Chondrocyte (in vitro differentiated cells): ENCODE data around the gene RHOC. TPM values are rescaled to one million over a fixed set of nuclear protein-coding genes. Genes with fewer than 3 reads are reported as not detected.

ENCODE experiments used
- DNase-seq: peaks from one replicate; pipeline ENCODE4 v3.0.0; 2021; ENCODE audit warnings: mixed read lengths, low spot score
- H3K27ac Mint-ChIP-seq: one replicate; pipeline ENCODE4 v1.8.0; 2021; ENCODE audit warnings: mild to moderate bottlenecking, moderate library complexity, mixed read lengths; ENCODE audit not compliant: unreplicated experiment
- H3K27me3 Mint-ChIP-seq: 2 replicates; pipeline ENCODE4 v1.8.0; 2021; ENCODE audit warnings: low read depth, mixed read lengths
- H3K36me3 Mint-ChIP-seq: 2 replicates; pipeline ENCODE4 v1.8.0; 2021; ENCODE audit warnings: low read depth, mixed read lengths
- H3K4me1 Mint-ChIP-seq: 2 replicates; pipeline ENCODE4 v1.8.0; 2021; ENCODE audit warnings: low read depth, mild to moderate bottlenecking, mixed read lengths
- H3K4me3 Mint-ChIP-seq: one replicate; pipeline ENCODE4 v1.8.0; 2021; ENCODE audit warnings: mild to moderate bottlenecking, moderate library complexity, mixed read lengths; ENCODE audit not compliant: unreplicated experiment
- H3K9me3 Mint-ChIP-seq: 2 replicates; pipeline ENCODE4 v1.8.0; 2021; ENCODE audit warnings: low read depth, mixed read lengths
- total RNA-seq: library from RNA; stranded (reverse); gene quantifications from 3 replicates; pipeline ENCODE4 v1.2.1, GENCODE V29; 2021
- TF ChIP-seq, protein P1 (sequence below): fragments of 200-600 bp; sonication (generic); IDR thresholded peaks from 2 replicates; pipeline ENCODE4 v1.5.0; 2021; ENCODE audit warnings: antibody characterized with exemption, mild to moderate bottlenecking, moderate library complexity

The RHOC gene
- total RNA-seq, 1 donor from 2014 or later: 446 TPM

DNA sequence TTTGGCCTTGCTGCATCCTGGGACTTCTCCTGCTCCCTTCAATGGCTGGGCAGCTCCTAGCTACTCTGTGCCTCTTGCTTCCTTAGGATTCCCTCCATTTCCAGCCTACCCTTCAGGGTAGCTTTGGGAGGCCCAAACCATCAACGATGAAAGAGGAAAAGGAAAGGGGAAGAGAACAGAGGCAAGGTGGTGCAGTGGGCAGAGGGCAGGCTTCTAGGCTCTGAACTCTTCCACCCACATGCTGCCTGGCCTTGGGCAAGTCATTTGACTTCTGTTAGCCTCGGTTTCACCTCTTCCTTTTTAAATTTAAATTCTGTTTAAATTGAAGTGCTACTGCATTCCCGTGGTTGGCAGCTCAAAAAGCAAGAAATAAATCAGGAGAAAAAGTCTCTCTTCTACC lies 13.9 kb upstream of the RHOC start:
- Mint-ChIP-seq H3K27me3 (peaks cover 3% of the 10 kb centered on the region), H3K4me3 (no peak overlapping the region), H3K4me1 (peaks cover 21% of the 10 kb centered on the region), H3K9me3 (no peaks in the 10 kb centered on the region), H3K27ac (no peak overlapping the region), H3K36me3 (no peaks in the 10 kb centered on the region)
- no peak for DNase-seq
- TF ChIP-seq, protein P1, sequence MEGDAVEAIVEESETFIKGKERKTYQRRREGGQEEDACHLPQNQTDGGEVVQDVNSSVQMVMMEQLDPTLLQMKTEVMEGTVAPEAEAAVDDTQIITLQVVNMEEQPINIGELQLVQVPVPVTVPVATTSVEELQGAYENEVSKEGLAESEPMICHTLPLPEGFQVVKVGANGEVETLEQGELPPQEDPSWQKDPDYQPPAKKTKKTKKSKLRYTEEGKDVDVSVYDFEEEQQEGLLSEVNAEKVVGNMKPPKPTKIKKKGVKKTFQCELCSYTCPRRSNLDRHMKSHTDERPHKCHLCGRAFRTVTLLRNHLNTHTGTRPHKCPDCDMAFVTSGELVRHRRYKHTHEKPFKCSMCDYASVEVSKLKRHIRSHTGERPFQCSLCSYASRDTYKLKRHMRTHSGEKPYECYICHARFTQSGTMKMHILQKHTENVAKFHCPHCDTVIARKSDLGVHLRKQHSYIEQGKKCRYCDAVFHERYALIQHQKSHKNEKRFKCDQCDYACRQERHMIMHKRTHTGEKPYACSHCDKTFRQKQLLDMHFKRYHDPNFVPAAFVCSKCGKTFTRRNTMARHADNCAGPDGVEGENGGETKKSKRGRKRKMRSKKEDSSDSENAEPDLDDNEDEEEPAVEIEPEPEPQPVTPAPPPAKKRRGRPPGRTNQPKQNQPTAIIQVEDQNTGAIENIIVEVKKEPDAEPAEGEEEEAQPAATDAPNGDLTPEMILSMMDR: no peak

DNA sequence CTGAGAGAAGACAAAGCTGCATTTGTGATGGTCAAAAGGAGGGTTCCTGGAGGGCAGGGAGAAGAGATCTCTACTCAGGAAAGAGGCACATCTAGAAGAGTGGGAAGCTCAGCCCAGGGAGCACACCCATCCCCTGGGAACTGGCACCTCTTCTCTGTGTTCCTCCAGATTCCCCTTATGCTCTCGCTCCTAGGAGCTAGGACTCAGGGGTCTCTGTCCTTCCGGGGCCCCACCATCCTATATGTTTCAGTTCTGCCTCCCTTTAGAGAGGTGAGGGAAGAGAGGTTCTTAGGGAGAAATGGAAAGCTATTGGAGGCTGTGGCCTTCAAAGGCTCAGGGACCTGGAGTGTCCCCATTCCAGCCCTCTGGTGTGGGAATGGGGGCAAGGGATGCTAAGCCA lies 12.8 kb upstream of the RHOC start:
- no peak for DNase-seq
- Mint-ChIP-seq H3K36me3 (no peaks in the 10 kb centered on the region), H3K4me1 (peaks cover 25% of the 10 kb centered on the region), H3K9me3 (no peaks in the 10 kb centered on the region), H3K27me3 (peaks cover 3% of the 10 kb centered on the region), H3K4me3 (no peak overlapping the region), H3K27ac (no peak overlapping the region)
- TF ChIP-seq, protein P1: no peak

DNA sequence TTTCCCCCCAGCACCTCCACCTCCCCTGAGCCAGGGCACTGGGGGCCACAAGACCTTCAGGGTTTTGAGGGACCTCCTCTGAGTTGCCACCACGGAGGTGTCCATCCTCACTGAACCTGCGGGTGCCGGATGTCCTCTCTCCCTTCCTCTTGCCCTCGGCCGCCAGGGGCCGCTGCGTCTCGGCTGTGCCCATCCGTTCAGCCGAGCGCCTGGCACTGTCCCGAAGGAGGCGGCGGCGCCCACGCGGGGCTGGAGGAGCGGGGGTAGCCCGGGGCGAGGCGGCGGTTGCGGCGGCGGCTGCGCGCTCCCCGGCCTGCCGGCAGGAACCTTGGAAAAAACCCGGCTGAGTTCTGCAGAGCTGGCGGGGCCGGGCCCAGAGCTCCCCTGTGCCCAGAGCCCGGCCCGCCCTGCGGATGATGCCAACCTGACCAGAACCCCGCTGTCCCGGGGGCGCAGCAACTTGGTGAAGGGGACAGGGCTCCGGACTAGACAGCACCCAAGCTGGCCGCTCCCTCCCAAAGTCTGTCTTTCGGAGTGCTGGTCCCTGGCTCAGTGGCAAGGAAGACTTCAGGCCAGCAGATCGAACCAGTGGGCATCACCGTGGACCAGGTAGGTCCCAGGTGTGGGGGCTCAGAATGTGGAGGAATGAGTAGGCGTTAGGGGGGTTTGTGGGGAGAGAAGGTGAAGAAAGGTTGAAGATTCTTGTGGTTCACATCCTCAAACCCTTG lies 11.9 kb upstream of the RHOC start:
- no peaks in the 10 kb centered on the region for H3K9me3 Mint-ChIP-seq
- H3K27ac Mint-ChIP-seq: no peak overlapping the region
- peak; percentile 96 for DNase-seq
- TF ChIP-seq, protein P1: peak; percentile 94
- H3K27me3 Mint-ChIP-seq: peaks cover 3% of the 10 kb centered on the region
- peaks cover 28% of the 10 kb centered on the region for H3K4me1 Mint-ChIP-seq
- H3K36me3 Mint-ChIP-seq: no peaks in the 10 kb centered on the region
- peak overlapping the region; percentile 52 for H3K4me3 Mint-ChIP-seq

DNA sequence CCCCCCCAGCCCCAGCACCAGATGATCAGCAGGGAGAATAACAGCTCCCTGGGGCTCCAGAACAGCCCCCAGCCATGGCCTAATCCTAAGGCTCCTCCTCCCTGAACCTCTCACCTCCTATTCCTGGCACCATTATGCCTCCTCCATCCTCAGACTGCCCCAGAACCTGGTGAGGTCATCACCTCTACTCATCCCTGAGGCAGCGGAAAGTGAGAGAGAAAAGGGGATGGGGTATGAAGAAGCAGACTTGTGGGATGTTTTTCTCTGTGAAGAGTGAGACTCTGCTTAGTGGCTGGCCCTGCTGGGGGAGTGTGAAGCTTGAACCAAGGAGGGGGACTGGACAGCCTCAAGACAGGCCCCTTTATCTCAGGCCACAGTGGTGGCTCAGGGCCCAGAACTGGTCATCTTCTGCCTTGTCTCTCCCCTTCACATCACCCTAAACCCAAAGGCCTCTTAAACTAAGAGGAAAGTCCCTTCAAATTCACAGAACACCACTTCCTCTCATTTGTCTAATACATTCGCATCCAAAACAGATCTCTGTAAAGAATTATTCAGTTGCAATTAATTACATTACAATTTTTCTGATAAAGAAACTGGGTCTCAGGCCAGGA lies 10.4 kb upstream of the RHOC start:
- no peak overlapping the region for H3K4me3 Mint-ChIP-seq
- DNase-seq: no peak
- H3K9me3 Mint-ChIP-seq: no peaks in the 10 kb centered on the region
- H3K4me1 Mint-ChIP-seq: peaks cover 20% of the 10 kb centered on the region
- H3K36me3 Mint-ChIP-seq: no peaks in the 10 kb centered on the region
- peaks cover 3% of the 10 kb centered on the region for H3K27me3 Mint-ChIP-seq
- TF ChIP-seq, protein P1: no peak
- no peak overlapping the region for H3K27ac Mint-ChIP-seq

DNA sequence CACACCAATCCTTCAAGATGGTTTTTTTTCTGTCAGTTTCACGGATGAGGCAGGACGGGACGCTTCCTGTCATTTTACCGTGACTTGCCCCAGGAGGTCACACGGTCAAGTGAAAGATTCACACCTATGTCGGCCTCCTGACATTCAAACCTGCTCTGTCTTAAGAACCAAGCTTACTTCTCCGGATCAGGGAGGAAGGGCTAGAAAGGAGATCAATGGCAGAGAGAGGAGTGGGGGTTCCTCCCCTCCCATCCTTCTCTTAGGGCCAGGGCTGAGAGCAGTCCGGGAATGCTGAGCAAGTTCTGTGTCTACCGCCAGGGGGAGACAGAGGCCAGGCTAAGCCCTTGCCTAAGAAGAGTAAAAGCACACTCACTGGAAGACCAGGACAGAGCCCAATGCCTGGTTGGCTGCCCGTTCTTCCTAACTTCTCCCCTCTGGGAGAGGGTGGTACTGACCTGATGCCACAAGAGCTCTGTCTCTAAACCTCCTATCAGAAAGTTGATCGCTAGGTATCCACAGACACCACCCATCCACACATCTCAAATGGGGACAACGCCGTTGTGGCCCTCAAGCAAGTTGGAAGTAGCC lies 9.3 kb upstream of the RHOC start:
- Mint-ChIP-seq H3K4me1 (peaks cover 20% of the 10 kb centered on the region), H3K4me3 (peak overlapping the region; percentile 81), H3K36me3 (no peaks in the 10 kb centered on the region), H3K27me3 (peaks cover 3% of the 10 kb centered on the region), H3K27ac (peak overlapping the region; percentile 85), H3K9me3 (no peaks in the 10 kb centered on the region)
- DNase-seq: no peak
- TF ChIP-seq, protein P1: peak; percentile 96
